K562 treated with DMSO at 1 percent for 24 hours (cell line): ENCODE data around the gene FAM111A. TPM values are rescaled to one million over a fixed set of nuclear protein-coding genes. Genes with fewer than 3 reads are reported as not detected.

Experiments
- total RNA-seq: library from RNA; unstranded; fragments of 300-600 nt; gene quantifications from 2 replicates; pipeline ENCODE4 v1.2.3, GENCODE V29; 2022; ENCODE audit warnings: low read depth; ENCODE audit not compliant: insufficient read depth

Gene FAM111A
- 24.2 and 36.9 TPM in 2 replicates for total RNA-seq

GRCh38 chr11:59142530-59143507 is at the start of gene FAM111A:
Gene FAM111A (plus strand): TSS chr11:59142856. CDS start chr11:59148873, 6,017 bp downstream.

GRCh38 chr11:59106363-59107336 is 36.0 kb upstream of the FAM111A start, which contains the start of gene FAM111B:
Gene FAM111B (plus strand): TSS chr11:59107237. CDS start chr11:59109626, 2,389 bp downstream.

GRCh38 chr11:59171508-59172322 is 29.1 kb downstream of the FAM111A start, which contains the start of gene DTX4:
Gene DTX4 (plus strand): TSS chr11:59172132. CDS start chr11:59172596, 464 bp downstream.

Other genes starting within 250 kb of the FAM111A start
- gene GLYATL1, start 203.4 kb upstream of the FAM111A start, total RNA-seq: not detected in 2 replicates
- gene GLYATL1B, start 56.5 kb upstream of the FAM111A start, total RNA-seq: not detected in 2 replicates
- 0.41 and 0.44 TPM in 2 replicates for gene FAM111B, start 35.6 kb upstream of the FAM111A start, total RNA-seq
- gene DTX4, start 29.3 kb downstream of the FAM111A start, total RNA-seq: 0.38 and 0.49 TPM in 2 replicates
- gene MPEG1, start 70.1 kb downstream of the FAM111A start, total RNA-seq: not detected in 2 replicates
- not detected in 2 replicates for gene OR5AN1, start 216.0 kb downstream of the FAM111A start, total RNA-seq